ENCODE results near the gene DHRS4.
"Not testable (repeated sequence)": the region's sequence is repeated elsewhere in the genome, so short reads cannot be mapped to it uniquely, and the experiment has no call there.

GRCh38 chr14:23953116-23953463 is 480 bp upstream of the DHRS4 start:
- TF ChIP-seq CTCF (conservative IDR thresholded peaks at IDR 0.05; ENCODE audit: low read depth, low read length); EZH2 (IDR thresholded peaks at IDR 0.05; ENCODE audit: borderline replicate concordance, low read depth, low read length, poor library complexity, severe bottlenecking): not testable (repeated sequence)

Measured in A673 (cell line).